ENCODE data around the gene BLCAP. TPM values are rescaled to one million over a fixed set of nuclear protein-coding genes. Genes with fewer than 3 reads are reported as not detected.
"Not testable (repeated sequence)": the region's sequence is repeated elsewhere in the genome, so short reads cannot be mapped to it uniquely, and the experiment has no call there.

The BLCAP gene
- total and polyA plus RNA-seq, 4 donors = 53.3 to 81.5 (median 55.2) TPM

DNA sequence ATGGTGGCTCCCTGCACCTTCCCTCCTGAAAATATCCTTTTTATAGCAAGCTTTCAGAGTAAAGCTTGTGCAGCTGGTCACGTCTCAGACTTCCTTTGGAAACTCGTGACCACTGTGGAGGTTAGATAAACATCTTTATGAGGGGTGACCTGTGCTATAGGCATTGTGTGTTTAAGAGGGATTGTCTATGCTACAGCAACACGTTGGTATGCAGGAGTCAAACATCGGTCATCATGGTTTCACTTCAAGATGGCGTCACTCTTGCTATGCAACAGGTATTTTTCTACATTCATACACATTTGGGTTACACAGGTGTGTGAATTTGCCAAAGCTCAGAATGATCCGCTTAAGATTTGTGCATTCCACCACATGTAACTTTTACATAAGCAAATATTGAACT lies 14.6 kb upstream of the BLCAP start:
- TF ChIP-seq, protein P1, sequence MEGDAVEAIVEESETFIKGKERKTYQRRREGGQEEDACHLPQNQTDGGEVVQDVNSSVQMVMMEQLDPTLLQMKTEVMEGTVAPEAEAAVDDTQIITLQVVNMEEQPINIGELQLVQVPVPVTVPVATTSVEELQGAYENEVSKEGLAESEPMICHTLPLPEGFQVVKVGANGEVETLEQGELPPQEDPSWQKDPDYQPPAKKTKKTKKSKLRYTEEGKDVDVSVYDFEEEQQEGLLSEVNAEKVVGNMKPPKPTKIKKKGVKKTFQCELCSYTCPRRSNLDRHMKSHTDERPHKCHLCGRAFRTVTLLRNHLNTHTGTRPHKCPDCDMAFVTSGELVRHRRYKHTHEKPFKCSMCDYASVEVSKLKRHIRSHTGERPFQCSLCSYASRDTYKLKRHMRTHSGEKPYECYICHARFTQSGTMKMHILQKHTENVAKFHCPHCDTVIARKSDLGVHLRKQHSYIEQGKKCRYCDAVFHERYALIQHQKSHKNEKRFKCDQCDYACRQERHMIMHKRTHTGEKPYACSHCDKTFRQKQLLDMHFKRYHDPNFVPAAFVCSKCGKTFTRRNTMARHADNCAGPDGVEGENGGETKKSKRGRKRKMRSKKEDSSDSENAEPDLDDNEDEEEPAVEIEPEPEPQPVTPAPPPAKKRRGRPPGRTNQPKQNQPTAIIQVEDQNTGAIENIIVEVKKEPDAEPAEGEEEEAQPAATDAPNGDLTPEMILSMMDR (IDR thresholded peaks at IDR 0.05; ENCODE audit: control extremely low read depth, extremely low read depth) = no peak
- Histone ChIP-seq H3K9ac (ENCODE audit: insufficient read depth in 1 of 2, low read length in 2 of 2) (no peak overlapping the region), H3K4me1 (ENCODE audit: control insufficient read depth in 5 of 5, insufficient read depth in 5 of 5, low read length in 5 of 5) (no peaks in the 10 kb centered on the region), H3K9me3 (ENCODE audit: control insufficient read depth in 4 of 4, insufficient read depth in 3 of 4, low read length in 3 of 4) (no peaks in the 10 kb centered on the region), H3K27me3 (ENCODE audit: control insufficient read depth in 3 of 3, insufficient read depth in 3 of 3, low read length in 2 of 3) (peaks cover 0 to 2% (median 0%) of the 10 kb centered on the region in 3 donors), H3K27ac (ENCODE audit: low read depth in 1 of 2, low read length in 1 of 2) (no peak overlapping the region), H3K4me3 (no peak overlapping the region), H3K36me3 (ENCODE audit: control insufficient read depth in 4 of 4, insufficient read depth in 4 of 4, low read length in 4 of 4) (no peaks in the 10 kb centered on the region)
- 41 to 47% methylated on average over 6 of the region's 6 CpGs for WGBS, 2 donors
- peak in 2 of 3 donors; percentile 22 to 58 for DNase-seq
- no peak for ATAC-seq (ENCODE audit: insufficient read depth, low FRiP score)

DNA sequence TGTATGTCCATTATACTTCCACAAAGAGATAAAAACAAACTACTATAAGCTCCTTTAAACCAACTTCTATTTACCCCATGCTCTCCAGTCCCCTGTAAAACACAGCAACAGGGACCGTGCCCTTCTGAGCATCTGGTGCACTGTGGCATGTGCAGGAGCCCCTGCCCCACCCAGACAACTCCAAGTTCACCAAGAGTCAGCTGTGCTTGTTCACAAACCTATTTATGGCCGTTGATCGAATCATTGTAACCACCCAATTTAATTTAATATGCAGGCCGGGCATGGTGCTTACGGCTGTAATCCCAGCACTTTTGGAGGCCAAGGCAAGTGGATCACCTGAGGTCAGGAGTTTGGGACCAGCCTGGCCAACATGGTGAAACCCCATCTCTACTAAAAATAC lies 13.7 kb upstream of the BLCAP start:
- H3K36me3 ChIP-seq (ENCODE audit: control insufficient read depth in 4 of 4, insufficient read depth in 4 of 4, low read length in 4 of 4) = no peaks in the 10 kb centered on the region
- TF ChIP-seq, protein P1 (IDR thresholded peaks at IDR 0.05; ENCODE audit: control extremely low read depth, extremely low read depth) = no peak
- H3K9me3 ChIP-seq (ENCODE audit: control insufficient read depth in 4 of 4, insufficient read depth in 3 of 4, low read length in 3 of 4) = no peaks in the 10 kb centered on the region
- peaks cover 0 to 2% (median 0%) of the 10 kb centered on the region in 3 donors for H3K27me3 ChIP-seq (ENCODE audit: control insufficient read depth in 3 of 3, insufficient read depth in 3 of 3, low read length in 2 of 3)
- H3K4me3 ChIP-seq = no peak overlapping the region
- DNase-seq (no peak), ATAC-seq (ENCODE audit: insufficient read depth, low FRiP score) (no peak)
- 94% methylated on average over 5 of the region's 5 CpGs for WGBS, 2 donors
- H3K27ac ChIP-seq (ENCODE audit: low read depth in 1 of 2, low read length in 1 of 2) = no peak overlapping the region
- H3K4me1 ChIP-seq (ENCODE audit: control insufficient read depth in 5 of 5, insufficient read depth in 5 of 5, low read length in 5 of 5) = peaks cover 0 to 1% (median 0%) of the 10 kb centered on the region in 5 donors
- H3K9ac ChIP-seq (ENCODE audit: insufficient read depth in 1 of 2, low read length in 2 of 2) = no peak overlapping the region

DNA sequence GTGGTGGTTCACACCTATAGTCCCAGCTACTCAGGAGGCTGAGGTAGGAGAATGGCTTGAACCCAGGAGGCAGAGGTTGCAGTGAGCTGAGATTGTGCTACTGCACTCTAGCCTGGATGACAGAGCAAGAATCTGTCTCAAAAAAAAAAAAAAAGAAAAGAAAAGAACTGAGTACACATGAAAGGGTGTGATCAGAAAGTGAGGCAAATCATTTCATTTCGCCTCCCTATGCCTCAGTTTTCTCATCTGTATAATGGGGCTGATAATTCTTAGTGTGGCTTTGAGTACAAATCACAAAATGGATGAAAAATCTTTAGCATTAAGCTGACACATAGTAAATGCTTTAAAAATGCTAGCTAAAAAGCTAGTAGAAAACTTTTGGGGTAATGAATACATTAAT lies 13.2 kb upstream of the BLCAP start:
- H3K27ac ChIP-seq (ENCODE audit: low read depth in 1 of 2, low read length in 1 of 2); H3K27me3 ChIP-seq (ENCODE audit: control insufficient read depth in 3 of 3, insufficient read depth in 3 of 3, low read length in 2 of 3); DNase-seq; H3K9ac ChIP-seq (ENCODE audit: insufficient read depth in 1 of 2, low read length in 2 of 2); H3K4me1 ChIP-seq (ENCODE audit: control insufficient read depth in 5 of 5, insufficient read depth in 5 of 5, low read length in 5 of 5); H3K4me3 ChIP-seq; H3K36me3 ChIP-seq (ENCODE audit: control insufficient read depth in 4 of 4, insufficient read depth in 4 of 4, low read length in 4 of 4); ATAC-seq (ENCODE audit: insufficient read depth, low FRiP score); H3K9me3 ChIP-seq (ENCODE audit: control insufficient read depth in 4 of 4, insufficient read depth in 3 of 4, low read length in 3 of 4): not testable (repeated sequence)
- 90 to 96% methylated on average over 1 of the region's 1 CpG for WGBS, 2 donors

DNA sequence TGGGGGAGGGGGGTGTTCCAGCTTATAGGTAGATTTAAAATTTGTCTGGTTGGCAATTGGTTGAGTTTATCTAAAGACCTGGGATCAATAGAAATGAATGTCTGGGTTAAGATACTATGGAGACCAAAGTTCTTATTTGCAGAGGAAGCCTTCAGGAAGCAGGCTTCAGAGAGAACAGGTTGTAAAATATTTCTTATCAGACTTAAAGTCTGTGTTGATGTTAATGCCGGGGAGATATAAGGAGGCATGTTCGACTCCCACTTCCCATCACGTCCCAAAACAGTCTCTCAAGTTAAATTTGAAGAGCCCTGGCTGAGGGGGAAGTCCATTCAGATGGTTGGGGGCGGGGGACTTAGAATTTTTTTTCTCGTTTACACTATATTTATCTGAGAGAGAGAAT lies 12.3 kb upstream of the BLCAP start:
- peaks cover 0 to 2% (median 0%) of the 10 kb centered on the region in 3 donors for H3K27me3 ChIP-seq (ENCODE audit: control insufficient read depth in 3 of 3, insufficient read depth in 3 of 3, low read length in 2 of 3)
- H3K36me3 ChIP-seq (ENCODE audit: control insufficient read depth in 4 of 4, insufficient read depth in 4 of 4, low read length in 4 of 4) = no peaks in the 10 kb centered on the region
- ATAC-seq (ENCODE audit: insufficient read depth, low FRiP score) = no peak
- H3K9ac ChIP-seq (ENCODE audit: insufficient read depth in 1 of 2, low read length in 2 of 2) = no peak overlapping the region
- peaks cover 0 to 6% (median 0%) of the 10 kb centered on the region in 5 donors for H3K4me1 ChIP-seq (ENCODE audit: control insufficient read depth in 5 of 5, insufficient read depth in 5 of 5, low read length in 5 of 5)
- no peak for DNase-seq
- no peak overlapping the region for H3K4me3 ChIP-seq
- no peak overlapping the region for H3K27ac ChIP-seq (ENCODE audit: low read depth in 1 of 2, low read length in 1 of 2)
- H3K9me3 ChIP-seq (ENCODE audit: control insufficient read depth in 4 of 4, insufficient read depth in 3 of 4, low read length in 3 of 4) = no peaks in the 10 kb centered on the region
- TF ChIP-seq, protein P1 (IDR thresholded peaks at IDR 0.05; ENCODE audit: control extremely low read depth, extremely low read depth) = no peak
- WGBS, 2 donors = 13 to 32% methylated on average over 5 of the region's 5 CpGs
